Epithelial cell of prostate (primary cell): ENCODE results near the gene KIRREL3.

Source experiments
- DNase-seq: peaks from one replicate; pipeline ENCODE4 v3.0.0-alpha.2; 2011; ENCODE audit warnings: low read depth, low spot score
- H3K27ac ChIP-seq: fragments of 450-650 bp; 2 replicates; pipeline ENCODE4 v1.5.1; 2017; ENCODE audit warnings: mild to moderate bottlenecking

KIRREL3 gene

DNA sequence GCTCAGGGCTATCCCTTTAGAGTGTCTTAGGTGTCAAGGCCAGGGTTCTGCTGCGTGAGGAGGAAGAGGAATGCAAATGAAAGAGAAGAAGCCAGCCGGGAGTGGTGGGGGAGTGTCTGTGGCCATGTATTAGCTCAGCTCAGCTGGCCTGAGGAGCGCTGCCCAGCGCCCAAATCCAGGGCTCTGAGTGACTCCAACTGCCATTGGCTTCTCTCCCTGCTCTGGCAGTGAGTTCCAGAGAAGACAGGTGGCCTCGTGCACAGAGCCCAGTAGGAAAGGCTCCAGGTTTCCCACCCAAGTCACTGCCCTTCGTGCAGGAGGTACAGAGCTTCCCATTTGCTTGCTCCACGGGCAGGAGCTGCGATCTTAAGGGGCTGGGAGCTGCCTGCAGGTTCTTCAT is 302.0 kb downstream of the KIRREL3 start:
- H3K27ac ChIP-seq, result no peak overlapping the region
- DNase-seq, result no peak

DNA sequence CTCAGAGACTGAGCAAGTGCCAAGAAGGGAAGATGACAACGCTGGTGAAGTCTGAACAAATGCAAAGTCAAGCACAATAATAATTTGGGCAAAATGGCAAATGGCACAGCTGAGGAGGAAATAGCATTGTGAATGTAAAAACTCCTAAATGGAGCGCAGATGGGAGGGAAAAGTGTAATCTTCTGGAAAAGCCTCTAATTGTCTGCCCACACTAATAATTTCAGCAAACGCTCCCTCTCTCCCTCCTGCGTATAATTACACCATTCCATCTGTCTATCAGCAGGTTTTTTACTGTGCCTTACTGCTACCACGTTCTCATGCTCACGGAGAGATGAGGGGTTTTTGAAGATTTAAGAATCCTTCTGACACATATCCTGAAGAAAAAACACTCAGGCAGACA is 302.6 kb downstream of the KIRREL3 start:
- DNase-seq, result no peak
- H3K27ac ChIP-seq, result no peak overlapping the region

DNA sequence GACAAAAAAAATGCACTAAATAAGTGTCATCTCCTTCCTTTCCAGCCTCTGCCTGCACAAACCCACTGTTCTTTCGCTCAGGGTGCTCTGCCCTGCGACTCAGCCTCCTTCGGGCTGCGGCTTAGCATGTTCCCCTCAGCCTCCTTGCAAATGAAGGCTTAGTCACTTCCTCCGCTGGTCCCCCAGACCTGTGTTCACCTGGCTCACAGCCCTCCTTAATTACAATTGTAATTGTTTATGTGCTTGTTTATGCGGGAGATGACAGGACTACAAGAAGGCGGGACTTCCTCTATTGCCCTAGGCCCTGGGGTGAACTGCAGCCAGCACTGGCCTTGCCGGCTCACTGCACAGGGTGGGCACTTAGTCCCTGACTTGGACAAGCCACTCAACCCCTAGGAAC is 303.6 kb downstream of the KIRREL3 start:
- no peak for DNase-seq
- H3K27ac ChIP-seq, result no peak overlapping the region

DNA sequence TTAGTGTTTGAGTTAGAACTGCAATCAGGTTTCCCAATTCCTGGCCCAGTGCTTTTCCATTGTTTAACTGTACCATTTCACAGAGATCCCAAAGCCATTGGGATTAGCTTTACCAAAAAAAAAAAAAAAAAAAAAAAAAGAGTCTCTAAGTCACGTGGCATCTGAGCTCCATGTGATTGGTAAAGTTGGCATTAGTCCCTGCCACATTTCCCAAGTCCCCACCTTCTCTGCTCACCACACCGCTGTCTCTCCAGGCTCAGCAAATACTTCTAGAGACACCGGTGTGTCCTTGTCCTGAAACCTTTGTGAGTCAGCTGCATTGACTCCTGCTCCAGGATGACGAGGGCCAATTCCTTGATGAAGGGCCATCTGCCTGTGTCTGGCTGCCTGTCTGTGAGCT is 305.3 kb downstream of the KIRREL3 start:
- H3K27ac ChIP-seq, result no peak overlapping the region
- DNase-seq, result no peak

DNA sequence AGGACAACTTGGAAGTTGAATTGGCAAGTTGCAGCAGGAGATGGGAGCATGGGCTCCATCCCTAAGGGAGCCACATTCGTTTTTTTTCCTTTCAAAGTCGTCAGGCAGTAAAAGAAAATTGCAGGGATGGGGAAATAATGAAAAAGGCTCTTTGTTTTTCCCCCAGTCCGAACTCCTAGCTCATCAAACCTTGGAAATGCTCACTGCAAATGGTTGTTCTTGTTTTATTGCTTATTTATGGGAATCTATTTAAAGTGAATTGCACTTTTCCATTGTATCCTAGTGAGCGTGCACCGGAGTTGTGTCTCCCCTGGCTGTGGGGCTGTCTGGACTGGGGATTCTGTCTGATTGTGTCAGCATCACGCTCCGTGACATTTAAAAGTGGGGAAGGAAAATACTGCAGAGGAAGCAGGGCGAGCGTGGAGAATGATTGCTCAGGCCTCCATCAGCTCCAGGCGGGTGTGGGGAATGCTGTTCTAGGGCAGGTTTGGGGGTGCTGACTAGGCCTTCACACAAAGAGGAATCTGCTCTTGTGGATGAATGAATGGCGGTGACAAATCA is 306.4 kb downstream of the KIRREL3 start:
- H3K27ac ChIP-seq, result no peak overlapping the region
- no peak for DNase-seq

DNA sequence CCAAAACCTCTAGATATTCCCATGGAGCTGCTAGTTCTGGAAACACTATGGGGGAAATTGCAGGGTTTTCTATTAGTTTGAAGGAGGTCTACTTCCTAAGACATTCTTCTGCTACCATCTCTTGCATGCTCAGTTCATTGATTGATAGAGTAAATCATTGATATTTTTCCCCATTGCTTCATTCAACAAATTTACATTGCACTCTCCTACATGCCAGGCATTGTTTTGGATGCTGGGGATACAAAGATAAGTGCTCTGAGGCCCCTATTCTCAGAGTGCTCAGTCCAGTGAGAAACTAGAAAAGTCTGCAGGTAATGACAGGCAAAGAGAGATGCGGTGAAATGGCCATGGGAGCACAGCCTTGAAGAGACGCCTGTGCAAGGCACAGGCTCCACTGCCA is 313.1 kb downstream of the KIRREL3 start:
- DNase-seq, result no peak
- H3K27ac ChIP-seq, result no peak overlapping the region

DNA sequence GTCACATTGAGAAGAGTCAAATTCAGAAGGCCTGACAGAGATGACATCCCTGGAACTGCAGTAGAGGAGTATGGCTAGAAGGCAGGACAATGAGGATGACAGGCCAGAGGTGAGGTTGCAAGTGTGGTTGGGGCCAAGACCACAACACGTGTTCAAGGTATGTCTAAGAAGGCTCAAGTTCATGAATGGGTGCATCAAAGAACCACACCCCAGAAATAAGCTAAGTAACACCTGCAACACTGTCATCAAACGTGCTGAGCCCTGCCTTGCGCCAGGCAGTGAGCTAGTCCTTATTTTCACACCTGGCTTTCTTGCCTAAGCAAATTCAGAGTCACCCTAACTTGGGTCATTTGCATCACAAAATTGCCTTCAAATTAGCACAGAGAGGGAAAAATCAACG is 313.6 kb downstream of the KIRREL3 start:
- DNase-seq, result no peak
- no peak overlapping the region for H3K27ac ChIP-seq

DNA sequence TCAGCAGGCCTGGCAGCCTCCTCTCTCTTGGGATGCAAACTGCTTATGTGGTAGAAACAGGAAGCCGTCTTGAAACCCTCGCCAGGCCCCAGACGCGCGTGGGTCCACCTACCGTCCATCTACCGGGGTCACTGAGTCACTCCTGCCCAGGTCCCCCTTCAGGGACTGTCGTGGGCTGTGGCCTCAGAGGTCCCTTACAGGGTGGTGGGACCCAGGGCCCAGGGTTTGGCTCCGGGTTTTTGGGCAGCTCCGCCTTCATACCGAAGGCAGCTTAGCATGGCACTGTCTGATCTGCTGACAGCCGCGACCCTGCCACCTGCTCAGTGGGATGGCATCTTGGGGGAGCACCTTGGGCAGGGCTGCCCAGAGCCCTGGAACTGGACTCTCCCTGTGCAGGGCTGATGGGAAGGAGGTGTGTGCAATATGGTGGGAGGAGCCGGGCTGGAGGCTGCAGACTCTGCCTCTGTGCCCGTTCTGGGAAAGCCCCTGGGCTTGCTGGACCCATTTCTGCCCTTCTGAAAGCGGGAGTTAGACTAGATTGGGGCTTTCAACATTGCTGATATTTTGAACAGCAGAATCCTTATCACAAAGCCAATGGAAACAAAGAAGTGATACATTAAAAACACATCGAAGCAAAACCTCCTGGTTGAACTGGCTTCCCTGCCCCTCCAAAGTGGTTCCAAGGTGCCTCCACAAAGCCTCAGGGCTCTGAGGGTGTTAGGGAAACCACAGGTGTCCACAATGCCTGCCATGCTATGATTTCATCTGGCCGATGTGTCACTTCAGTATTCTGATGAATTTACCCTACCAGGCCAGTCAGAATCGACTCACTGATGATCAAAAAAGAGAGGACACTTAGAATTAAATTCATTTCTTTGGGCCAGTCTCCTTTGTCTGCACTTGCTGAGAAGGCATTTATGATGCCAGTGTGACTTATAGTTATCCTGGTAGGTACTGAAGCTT is 316.5 kb downstream of the KIRREL3 start:
- H3K27ac ChIP-seq, result no peak overlapping the region
- no peak for DNase-seq

DNA sequence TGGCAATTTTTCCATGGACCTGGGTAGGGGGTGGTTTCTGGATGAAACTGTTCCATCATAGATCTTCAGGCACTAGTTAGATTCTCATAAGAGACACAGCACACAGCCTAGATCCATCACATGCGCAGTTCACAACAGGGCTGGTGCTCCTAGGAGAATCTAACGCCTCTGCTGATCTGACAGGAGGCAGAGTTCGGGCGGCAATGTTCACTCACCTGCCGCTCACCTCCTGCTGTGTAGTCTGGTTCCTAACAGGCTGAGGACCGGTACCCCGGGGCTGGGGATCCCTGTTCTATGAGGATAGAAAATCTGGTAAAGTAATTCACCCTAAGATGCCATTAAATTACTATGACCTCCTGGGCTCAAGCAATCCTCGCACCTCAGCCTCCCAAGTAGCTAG is 318.0 kb downstream of the KIRREL3 start:
- H3K27ac ChIP-seq, result no peak overlapping the region
- DNase-seq, result no peak

DNA sequence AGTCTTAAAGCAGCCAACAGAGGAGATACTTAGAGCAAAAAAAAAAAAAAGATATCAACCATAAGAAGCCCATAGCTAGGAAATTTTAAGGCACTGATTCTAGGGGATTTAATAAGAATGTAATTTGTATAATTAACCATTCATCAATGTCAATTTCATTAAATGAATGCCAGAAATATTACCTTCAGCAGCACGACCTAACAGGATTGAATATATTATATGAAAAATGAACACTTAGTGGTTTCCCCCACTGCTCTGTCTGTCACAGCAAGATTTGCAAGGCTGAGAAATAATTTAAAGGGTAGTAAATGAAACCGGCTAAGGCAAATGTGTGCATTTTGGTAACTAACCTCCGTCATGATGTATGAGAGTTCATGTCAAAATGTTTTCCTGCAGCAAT is 319.9 kb downstream of the KIRREL3 start:
- no peak for DNase-seq
- H3K27ac ChIP-seq, result no peak overlapping the region

DNA sequence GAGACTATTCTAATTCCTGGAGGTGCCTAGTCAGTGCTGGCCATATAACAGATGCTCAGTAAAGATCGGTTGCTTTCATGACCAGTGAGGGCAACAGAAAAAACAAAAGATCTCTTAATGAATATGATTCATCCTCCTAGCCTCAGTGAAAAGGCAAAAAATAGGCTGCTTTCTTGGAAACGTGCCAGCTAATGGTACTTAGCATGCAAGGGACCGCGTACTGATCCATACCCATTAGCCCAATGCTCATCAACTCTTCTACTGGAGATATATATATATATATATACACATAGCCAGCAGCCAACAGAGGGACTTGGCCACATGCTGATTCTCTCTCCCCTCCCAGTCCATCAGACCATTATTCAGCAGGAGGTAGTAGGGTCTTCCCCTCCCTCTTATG is 320.4 kb downstream of the KIRREL3 start:
- H3K27ac ChIP-seq, result no peak overlapping the region
- DNase-seq, result no peak

DNA sequence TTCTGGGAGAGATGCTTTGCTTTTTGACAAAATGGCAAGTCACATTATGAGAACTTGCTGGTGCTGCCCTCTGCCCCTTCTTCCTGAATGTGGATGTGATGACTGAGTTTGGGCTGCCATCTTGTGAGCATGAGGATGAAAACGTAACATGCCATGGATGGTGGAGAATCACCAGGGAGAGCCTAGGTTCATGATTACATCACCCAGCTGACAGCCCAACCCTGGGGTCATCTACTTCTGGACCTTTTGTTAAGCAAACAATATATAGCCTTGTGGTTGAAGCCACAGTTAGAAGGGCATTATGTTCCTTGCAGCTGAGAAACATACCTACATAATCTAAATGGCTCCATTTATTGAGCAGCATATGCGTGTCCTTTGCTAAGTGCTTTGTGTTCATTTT is 321.5 kb downstream of the KIRREL3 start:
- H3K27ac ChIP-seq, result no peak overlapping the region
- DNase-seq, result no peak

DNA sequence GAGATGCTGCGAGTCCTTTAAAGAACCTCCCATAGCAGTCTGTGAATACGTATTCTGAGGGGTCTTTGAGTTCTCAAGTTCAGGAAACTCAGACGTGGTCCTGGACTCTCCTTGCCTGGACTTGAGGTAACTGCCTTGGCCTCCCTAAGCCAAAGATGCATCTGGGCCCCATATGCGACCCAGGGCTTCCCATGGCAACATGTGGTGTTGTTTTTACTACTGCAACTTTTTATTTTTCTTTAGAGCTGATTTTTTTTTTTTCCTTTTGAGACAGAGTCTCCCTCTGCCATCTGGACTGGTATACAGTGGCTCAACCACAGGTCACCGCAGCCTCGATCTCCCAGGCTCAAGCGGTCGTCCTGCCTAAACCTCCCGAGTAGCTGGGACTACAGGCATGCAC is 324.0 kb downstream of the KIRREL3 start:
- DNase-seq, result no peak
- H3K27ac ChIP-seq, result no peak overlapping the region

DNA sequence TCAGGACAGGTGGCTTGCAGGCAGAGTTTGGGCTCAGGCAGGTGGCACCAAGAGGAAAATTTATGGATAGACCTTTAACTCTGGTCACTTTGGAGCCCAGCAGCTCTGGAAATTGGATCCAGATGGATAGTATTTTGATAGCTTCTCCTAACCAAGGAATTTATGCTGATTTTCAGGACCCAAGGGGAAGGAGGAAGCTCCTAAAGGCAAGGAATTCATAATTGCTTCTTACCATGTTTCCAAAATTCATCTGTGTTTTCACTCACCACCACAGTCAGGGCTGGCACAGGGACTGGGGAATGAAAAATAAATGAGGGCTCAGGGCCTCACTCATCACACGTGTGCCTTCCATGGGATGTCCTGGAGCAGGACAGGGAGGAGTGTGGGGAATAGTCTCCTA is 327.3 kb downstream of the KIRREL3 start:
- H3K27ac ChIP-seq, result no peak overlapping the region

DNA sequence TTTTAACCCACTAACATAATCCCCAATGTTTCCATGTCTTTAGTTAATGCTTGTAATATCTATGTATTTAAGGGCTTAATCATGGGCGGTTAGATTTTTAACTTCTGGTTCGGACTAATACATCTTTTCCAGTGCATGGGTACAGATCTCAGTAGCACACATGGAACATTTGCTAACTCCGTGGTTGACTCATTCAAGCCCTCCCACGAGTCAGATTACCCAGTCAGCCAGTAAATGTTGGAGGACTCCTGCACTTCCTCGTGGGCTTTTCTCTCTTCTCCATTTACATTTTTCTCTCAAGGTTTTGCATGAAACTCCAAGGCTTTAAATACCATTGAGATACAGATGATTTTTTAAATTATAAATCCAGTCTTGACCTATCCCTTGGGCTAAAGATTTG is 331.2 kb downstream of the KIRREL3 start:
- H3K27ac ChIP-seq, result no peak overlapping the region
- DNase-seq, result no peak

More for the DNA sequence above, 327.3 kb downstream of the KIRREL3 start:
- no peak for DNase-seq

DNA sequence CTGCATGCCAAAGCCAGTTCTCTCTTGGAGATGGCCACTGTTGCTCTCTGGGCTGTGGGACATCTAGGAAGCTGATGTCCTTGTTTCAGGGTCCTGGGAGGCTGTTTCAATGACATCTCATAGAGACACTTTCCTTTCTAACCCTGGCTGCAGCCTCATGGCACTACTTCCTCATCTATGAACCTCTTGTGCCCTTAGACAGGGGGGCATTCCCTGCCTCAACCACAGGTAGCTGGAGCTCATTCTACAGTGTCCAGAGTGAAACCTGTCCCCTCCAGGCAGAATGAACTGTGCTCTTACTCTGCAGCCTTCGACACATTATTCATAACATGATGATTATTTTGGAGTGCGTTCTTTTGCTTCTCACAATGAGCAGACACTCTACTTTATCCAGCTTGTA is 335.9 kb downstream of the KIRREL3 start:
- no peak for DNase-seq
- H3K27ac ChIP-seq, result no peak overlapping the region

DNA sequence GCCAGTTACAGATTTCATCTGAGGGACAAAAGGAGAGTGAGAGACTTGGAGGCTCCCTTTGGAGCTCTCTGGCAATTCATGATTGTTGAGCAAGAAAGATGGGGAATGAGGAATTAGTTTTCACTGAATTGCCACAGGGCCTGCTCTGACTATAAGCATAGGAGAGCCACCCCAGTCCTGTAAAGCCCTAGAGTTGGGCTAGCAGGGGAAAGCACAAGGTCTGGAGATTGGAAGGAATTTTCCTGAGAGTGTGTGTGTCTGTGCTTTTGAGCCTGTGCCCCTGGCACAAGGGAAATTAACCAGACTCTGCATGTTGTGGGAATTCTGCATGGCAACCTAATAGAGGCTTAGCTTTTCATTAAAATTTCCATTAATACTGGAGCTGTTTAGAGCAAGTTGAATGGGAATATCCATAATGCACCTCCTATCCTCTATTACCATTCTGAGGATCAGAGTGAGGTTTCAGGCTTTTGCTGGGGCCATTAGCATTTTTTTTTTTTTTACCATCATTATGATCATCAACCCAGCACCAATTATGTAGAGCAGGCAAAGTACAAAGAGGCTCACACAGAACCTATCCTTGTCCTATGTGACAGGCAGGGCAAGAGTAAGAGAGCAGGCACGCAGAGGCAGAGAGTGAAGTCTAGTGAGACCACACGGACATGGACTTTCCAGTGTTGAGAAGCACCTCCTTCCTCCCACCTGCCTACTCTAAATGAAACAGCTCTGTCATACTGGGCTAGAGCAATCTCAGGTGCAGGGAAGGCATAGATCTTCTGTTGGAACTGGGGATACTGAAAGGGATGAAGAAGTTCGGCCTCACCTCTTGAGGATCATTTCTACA is 336.6 kb downstream of the KIRREL3 start:
- H3K27ac ChIP-seq, result no peak overlapping the region
- no peak for DNase-seq

DNA sequence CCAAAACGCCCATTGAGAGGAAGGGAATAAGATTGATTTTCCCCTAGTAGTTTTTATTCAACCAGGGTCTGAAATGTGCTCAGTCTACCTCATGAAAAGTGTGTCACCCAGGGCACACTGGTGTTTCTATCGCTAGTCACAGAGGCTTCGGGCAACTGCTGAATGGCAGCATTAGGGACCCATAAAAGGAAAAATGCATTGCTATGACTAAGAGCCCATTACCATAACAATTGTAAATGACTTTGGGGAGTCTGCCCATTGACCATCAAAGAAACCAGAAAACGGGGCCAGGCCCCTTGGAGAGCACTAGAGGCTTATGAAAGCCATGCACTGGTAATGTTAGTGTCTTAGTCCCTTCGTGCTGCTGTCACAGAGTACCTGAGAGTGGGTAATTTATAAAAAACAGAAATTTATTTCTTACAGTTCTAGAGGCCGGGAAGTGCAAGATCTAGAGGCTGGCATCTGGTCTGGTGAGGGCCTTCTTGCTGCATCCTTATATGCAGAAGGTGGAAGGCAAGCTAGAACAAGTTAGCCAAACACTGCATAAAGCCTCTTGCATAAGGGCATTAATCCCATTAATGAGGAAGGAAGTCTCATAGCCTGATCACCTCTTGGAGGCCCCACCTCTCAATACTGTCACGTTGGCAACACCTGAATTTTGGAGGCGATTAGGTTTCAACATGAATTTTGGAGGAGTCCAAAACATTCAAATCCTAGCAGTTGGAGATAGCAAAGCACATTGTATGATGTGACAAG is 338.4 kb downstream of the KIRREL3 start:
- H3K27ac ChIP-seq, result no peak overlapping the region

DNA sequence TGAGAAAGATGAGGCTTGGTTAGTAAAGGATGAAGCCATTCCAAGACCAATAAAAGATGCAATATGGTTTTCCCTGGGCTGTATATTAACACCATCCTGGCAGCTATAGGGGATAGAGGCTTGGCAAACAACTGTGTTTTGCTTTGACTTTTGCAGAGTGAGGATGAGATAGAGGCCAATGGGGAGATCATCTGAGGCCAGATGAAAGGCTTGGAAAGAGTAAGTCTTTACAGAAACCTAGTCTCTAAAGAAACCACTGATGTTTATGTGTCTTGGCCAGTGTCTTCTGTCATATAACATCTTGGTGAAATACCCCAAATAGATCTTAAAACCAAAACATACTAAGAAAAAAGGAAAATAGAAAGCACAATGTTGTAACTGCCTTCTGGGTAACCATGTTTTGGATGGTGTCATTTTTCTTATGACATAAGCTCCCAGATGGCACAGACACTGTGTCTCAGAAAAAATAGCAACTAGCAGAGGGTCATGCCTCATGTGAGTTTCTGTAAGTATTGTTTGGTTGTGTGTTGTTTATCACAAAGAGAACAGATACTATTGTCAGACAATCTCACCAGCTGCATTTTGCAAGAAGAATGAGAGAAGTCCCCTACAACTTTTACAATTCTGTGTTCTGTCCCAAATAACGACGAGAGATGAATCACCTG is 339.7 kb downstream of the KIRREL3 start:
- no peak for DNase-seq
- no peak overlapping the region for H3K27ac ChIP-seq

More for the DNA sequence above, 338.4 kb downstream of the KIRREL3 start:
- DNase-seq, result no peak

DNA sequence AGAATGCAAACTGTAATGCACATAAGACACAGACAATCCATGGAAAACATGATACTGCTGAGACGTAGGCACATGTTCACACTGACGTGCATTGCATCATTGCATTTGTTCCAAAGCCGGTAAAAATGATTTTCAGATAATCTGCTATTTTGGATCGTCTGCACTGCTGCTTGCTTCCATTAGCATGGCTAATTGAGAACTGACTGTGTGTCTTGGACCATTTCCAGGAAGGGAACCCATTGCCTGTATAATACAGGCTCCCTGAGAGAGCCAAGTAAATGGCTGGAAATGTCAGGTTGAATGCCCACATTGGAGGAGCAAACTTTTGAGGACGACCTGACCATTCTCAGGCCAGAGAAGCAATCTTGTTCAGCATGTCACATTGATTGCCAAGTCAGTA is 340.2 kb downstream of the KIRREL3 start:
- no peak overlapping the region for H3K27ac ChIP-seq
- DNase-seq, result no peak
